GM19438 (cell line): Measurements from ENCODE around the gene FRAT1.

Source experiments
- ATAC-seq: cut with Tn5 transposase; IDR thresholded peaks from one replicate; pipeline ENCODE4 v1.9.1; 2021; ENCODE audit warnings: low read depth; ENCODE audit not compliant: unreplicated experiment

The FRAT1 gene

DNA sequence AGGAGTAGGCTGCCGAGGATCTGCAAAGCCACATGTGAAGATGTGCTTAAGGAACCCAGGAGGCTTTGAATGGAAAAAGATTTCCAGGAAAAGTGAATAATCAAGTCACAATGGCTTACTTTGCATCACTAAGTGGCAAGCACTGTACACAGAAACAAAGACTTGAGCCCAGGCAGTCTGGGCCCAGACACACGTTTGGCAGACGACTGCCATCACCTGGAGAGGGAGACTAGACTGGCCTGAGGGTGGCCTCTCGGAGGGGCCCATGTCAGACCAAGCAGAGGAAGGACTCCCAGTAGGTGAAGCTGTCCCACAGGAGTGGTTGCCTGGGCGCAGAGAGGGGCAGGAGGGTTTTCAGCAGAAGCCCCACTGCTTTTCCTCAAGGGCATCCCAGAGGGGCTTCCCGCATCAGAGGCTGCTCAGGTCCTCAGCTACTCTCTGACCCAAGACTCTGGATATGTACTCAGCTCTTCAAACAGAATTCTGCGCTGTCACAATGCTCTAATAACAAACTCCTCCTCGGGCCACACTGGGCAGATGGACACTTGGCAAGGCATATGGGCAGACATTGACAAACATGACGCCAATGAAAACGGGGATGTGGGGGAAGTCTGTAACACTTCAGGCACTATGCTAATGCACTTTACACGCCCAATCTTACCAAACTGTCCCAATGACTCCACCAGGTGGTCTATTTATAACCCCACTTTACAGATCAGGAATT is 43.4 kb downstream of the FRAT1 start:
- ATAC-seq, result no peak

- ATAC-seq, result no peak
These were observed 44.0 kb downstream of the FRAT1 start for GRCh38 chr10:97363071-97363470.

- no peak for ATAC-seq
These were observed 46.8 kb downstream of the FRAT1 start for GRCh38 chr10:97365761-97366351.

GRCh38 chr10:97366572-97366971 is 47.5 kb downstream of the FRAT1 start:
- no peak for ATAC-seq

GRCh38 chr10:97367126-97367649 is 48.1 kb downstream of the FRAT1 start:
- no peak for ATAC-seq
